ENCODE measurements around the gene NR2E1.

DNA sequence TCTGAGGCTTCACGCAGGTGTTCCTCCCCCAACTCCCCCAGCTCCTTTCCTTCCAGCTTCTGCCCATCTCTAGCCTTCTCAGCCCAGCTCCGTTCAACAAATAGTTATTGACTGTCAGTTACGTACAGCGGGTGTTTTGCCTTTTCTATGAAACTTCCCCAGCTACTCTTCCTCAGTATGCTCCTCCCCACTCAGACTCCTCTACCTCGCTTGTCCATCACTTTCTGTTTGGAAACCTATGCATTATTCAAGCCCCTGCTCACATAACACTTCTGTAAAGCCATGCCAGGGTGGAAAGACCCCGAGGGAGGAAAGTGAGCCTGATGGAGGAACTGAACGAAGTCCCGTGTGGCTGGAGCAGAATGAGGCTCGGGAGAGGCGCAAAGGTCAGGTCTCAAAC is 44.2 kb upstream of the NR2E1 start:
- TF ChIP-seq RAD21 (IDR thresholded peaks at IDR 0.05; ENCODE audit: low read length) (no peak), ELF1 (IDR thresholded peaks at IDR 0.05) (no peak), PBX3 (IDR thresholded peaks at IDR 0.05) (no peak), EP300 (IDR thresholded peaks at IDR 0.05; ENCODE audit: borderline replicate concordance in 1 of 2, low read depth in 1 of 2, low read length in 1 of 2) (no peak), MXI1 (IDR thresholded peaks at IDR 0.05; ENCODE audit: low read depth, low read length) (no peak), FOXJ3 (CRISPR knock-in tag; IDR thresholded peaks at IDR 0.05) (no peak)
- TF ChIP-seq, protein P1, sequence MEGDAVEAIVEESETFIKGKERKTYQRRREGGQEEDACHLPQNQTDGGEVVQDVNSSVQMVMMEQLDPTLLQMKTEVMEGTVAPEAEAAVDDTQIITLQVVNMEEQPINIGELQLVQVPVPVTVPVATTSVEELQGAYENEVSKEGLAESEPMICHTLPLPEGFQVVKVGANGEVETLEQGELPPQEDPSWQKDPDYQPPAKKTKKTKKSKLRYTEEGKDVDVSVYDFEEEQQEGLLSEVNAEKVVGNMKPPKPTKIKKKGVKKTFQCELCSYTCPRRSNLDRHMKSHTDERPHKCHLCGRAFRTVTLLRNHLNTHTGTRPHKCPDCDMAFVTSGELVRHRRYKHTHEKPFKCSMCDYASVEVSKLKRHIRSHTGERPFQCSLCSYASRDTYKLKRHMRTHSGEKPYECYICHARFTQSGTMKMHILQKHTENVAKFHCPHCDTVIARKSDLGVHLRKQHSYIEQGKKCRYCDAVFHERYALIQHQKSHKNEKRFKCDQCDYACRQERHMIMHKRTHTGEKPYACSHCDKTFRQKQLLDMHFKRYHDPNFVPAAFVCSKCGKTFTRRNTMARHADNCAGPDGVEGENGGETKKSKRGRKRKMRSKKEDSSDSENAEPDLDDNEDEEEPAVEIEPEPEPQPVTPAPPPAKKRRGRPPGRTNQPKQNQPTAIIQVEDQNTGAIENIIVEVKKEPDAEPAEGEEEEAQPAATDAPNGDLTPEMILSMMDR (IDR thresholded peaks at IDR 0.05), result no peak
- TF ChIP-seq, protein P2, sequence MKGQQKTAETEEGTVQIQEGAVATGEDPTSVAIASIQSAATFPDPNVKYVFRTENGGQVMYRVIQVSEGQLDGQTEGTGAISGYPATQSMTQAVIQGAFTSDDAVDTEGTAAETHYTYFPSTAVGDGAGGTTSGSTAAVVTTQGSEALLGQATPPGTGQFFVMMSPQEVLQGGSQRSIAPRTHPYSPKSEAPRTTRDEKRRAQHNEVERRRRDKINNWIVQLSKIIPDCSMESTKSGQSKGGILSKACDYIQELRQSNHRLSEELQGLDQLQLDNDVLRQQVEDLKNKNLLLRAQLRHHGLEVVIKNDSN (IDR thresholded peaks at IDR 0.05; ENCODE audit: borderline replicate concordance, low read depth), result no peak
